Cardiac fibroblast (primary cell): Measurements from ENCODE around the gene PPP2R2C.

Experiments used
- DNase-seq, 2 donors: peaks; one replicate each; pipeline versions ENCODE4 v3.0.0 to v3.0.0-alpha.2; 2010; ENCODE audit warnings: low read depth in 2 of 2
- H3K4me3 ChIP-seq, 2 donors: replicated peaks in 1 of 2; 1 replicate in 1 of 2; 2 replicates in 1 of 2; pipeline ENCODE4 v1.5.1; 2011; ENCODE audit warnings: low read depth in 2 of 2, low read length in 2 of 2, mild to moderate bottlenecking in 2 of 2, moderate library complexity in 1 of 2
- CTCF ChIP-seq: IDR thresholded peaks from one replicate; pipeline ENCODE4 v1.5.1; 2011; ENCODE audit warnings: low read depth, mild to moderate bottlenecking, low read length, inconsistent platforms

Gene PPP2R2C

DNA sequence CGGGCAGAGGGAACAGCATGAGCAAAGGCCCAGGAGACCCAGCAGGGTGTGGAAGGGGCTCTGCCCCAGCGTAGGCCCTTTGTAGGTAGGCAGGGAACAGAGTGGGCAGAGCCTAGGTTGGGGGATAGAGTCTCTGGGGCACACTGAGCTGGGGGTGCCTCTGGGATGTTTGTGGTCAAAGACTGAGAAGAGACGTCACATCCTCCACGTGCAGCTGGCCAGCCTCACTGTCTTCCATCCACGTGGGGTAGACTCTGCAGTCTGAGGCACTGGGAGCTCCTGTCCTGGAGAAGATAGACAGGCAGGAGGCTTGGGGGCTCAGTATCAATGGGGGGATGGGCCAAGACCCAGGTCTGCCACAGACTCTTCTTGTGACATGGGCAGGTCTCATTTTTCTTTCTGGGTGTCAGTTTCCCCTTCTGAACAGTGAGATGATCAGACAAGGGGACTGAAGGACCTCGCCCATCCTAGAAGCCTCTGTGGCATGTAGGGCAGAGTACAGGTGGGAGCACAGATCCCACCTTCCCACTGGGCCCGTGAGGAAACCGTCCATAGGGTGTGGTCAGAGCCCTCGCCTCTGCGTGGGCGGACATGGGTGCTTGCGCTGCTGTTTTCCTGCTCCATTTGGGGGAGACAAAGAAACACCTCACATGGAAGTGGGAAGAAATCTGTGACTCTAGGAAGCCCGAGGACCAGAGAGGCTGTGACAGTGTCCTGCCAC, 179.9 kb downstream of the PPP2R2C start:
- no peak overlapping the region for H3K4me3 ChIP-seq
- no peak for TF ChIP-seq CTCF

GRCh38 chr4:6291784-6292297, 180.6 kb downstream of the PPP2R2C start:
- H3K4me3 ChIP-seq, result no peak overlapping the region
- no peak for TF ChIP-seq CTCF
- DNase-seq, result no peak

More for the DNA sequence above, 179.9 kb downstream of the PPP2R2C start:
- no peak for DNase-seq

- H3K4me3 ChIP-seq, result no peak overlapping the region
- no peak for DNase-seq
Measured at GRCh38 chr4:6290769-6291547, 181.5 kb downstream of the PPP2R2C start.

GRCh38 chr4:6290256-6290655, 182.2 kb downstream of the PPP2R2C start:
- DNase-seq, result no peak
- H3K4me3 ChIP-seq, result no peak overlapping the region
- TF ChIP-seq CTCF, result no peak

More at GRCh38 chr4:6290769-6291547, 181.5 kb downstream of the PPP2R2C start:
- no peak for TF ChIP-seq CTCF

GRCh38 chr4:6288871-6289270, 183.5 kb downstream of the PPP2R2C start:
- H3K4me3 ChIP-seq, result no peak overlapping the region
- TF ChIP-seq CTCF, result no peak
- DNase-seq, result no peak

DNA sequence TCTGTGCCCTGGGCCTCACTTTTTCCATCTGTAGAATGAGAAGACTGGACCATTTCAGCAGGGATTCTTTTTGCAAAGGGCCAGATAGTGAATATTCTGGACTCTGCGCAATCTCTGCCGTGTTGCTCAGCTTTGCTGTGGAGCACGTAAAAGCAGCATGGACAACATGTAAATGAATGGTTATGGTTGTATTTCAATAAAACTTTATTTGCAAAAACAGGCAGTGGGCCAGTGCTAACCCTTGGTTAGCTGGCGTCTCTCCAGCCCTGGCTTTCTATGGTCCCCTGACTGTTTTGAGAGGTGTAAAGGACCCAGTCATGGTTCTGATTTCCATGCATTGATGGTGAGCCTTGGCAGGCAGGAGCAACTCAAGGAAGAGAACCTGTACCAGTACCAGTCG, 184.1 kb downstream of the PPP2R2C start:
- H3K4me3 ChIP-seq, result no peak overlapping the region
- no peak for DNase-seq
- TF ChIP-seq CTCF, result no peak
